ENCODE data around the gene ANKRD27.
A peak's percentile ranks its signal among the peaks of the same experiment; 100 is the strongest.
"Not testable (repeated sequence)": the region's sequence is repeated elsewhere in the genome, so short reads cannot be mapped to it uniquely, and the experiment has no call there.

ANKRD27 gene

GRCh38 chr19:32674931-32675719 is at the start of gene ANKRD27:
Gene ANKRD27 (minus strand): TSS chr19:32675180. CDS start chr19:32659015, 16,165 bp downstream.
- peak; percentile 93 for DNase-seq

- DNase-seq, result no peak
Measured at GRCh38 chr19:32720936-32721250, 45.9 kb upstream of the ANKRD27 start.

GRCh38 chr19:32720216-32720935 is 45.4 kb upstream of the ANKRD27 start:
- no peak for DNase-seq

GRCh38 chr19:32719611-32720059 is 44.7 kb upstream of the ANKRD27 start, which contains the start of gene TDRD12:
Gene TDRD12 (plus strand): TSS chr19:32719767. CDS start chr19:32720073, 306 bp downstream.
- no peak for DNase-seq

- no peak for DNase-seq
Measured at GRCh38 chr19:32718286-32718685, 43.3 kb upstream of the ANKRD27 start.

- DNase-seq, result no peak
Measured at GRCh38 chr19:32717496-32717895, 42.5 kb upstream of the ANKRD27 start.

- not testable (repeated sequence) for DNase-seq
Measured at GRCh38 chr19:32716203-32716602, 41.2 kb upstream of the ANKRD27 start.

GRCh38 chr19:32711747-32712146 is 36.8 kb upstream of the ANKRD27 start:
- no peak for DNase-seq

GRCh38 chr19:32709032-32709431 is 34.1 kb upstream of the ANKRD27 start:
- no peak for DNase-seq

- no peak for DNase-seq
Measured at GRCh38 chr19:32708457-32708856, 33.5 kb upstream of the ANKRD27 start.

GRCh38 chr19:32704006-32704405 is 29.0 kb upstream of the ANKRD27 start:
- DNase-seq, result not testable (repeated sequence)

GRCh38 chr19:32702010-32702409 is 27.0 kb upstream of the ANKRD27 start:
- peak; percentile 59 for DNase-seq

GRCh38 chr19:32700129-32700528 is 25.1 kb upstream of the ANKRD27 start:
- DNase-seq, result not testable (repeated sequence)

- DNase-seq, result not testable (repeated sequence)
Measured at GRCh38 chr19:32696771-32697170, 21.8 kb upstream of the ANKRD27 start.

- not testable (repeated sequence) for DNase-seq
Measured at GRCh38 chr19:32695506-32695905, 20.5 kb upstream of the ANKRD27 start.

- not testable (repeated sequence) for DNase-seq
Measured at GRCh38 chr19:32694851-32695250, 19.9 kb upstream of the ANKRD27 start.

- DNase-seq, result not testable (repeated sequence)
Measured at GRCh38 chr19:32694316-32694715, 19.3 kb upstream of the ANKRD27 start.

- DNase-seq, result not testable (repeated sequence)
Measured at GRCh38 chr19:32693151-32694108, 18.4 kb upstream of the ANKRD27 start.

GRCh38 chr19:32692727-32693061 is 17.7 kb upstream of the ANKRD27 start:
- no peak for DNase-seq

- no peak for DNase-seq
Measured at GRCh38 chr19:32691952-32692726, 17.2 kb upstream of the ANKRD27 start.

GRCh38 chr19:32691291-32691951 is 16.4 kb upstream of the ANKRD27 start, which contains the start of gene NUDT19:
Gene NUDT19 (plus strand): TSS chr19:32691821. CDS start chr19:32691961, 140 bp downstream.
- peak; percentile 36 for DNase-seq

Measured in NCI-H2029 treated with DMSO at 0.1 percent for 48 hours (cell line).